HCT116 (cell line): ENCODE results near the gene GPR27.

ENCODE experiments used
- EZH2 ChIP-seq: fragments of 200-600 bp; sonication (generic); IDR thresholded peaks from 2 replicates; pipeline ENCODE4 v1.6.1; 2017; ENCODE audit warnings: antibody characterized with exemption, mixed run types
- JUND ChIP-seq: IDR thresholded peaks from 2 replicates; pipeline ENCODE4 v1.6.1; 2012
- POLR2A ChIP-seq: IDR thresholded peaks from 2 replicates; pipeline ENCODE4 v1.7.0; 2011; ENCODE audit warnings: borderline replicate concordance; ENCODE audit not compliant: insufficient read depth, insufficient read length; ENCODE audit errors: extremely low read depth
- YY1 ChIP-seq: IDR thresholded peaks from 2 replicates; pipeline ENCODE4 v1.6.1; 2011; ENCODE audit warnings: low read length, low read depth, moderate library complexity, mild to moderate bottlenecking; ENCODE audit not compliant: insufficient replicate concordance; ENCODE audit errors: extremely low read depth
- TF ChIP-seq, protein P1 (sequence below): IDR thresholded peaks from 2 replicates; pipeline ENCODE4 v1.6.1; 2012
- TF ChIP-seq, protein P2 (sequence below), 3 experiments: fragments of 200-600 bp in 1 of 3; sonication (generic) in 1 of 3; IDR thresholded peaks in 2 of 3; conservative IDR thresholded peaks in 1 of 3; 2 replicates each; pipeline ENCODE4 v1.5.1; 2012 to 2017; ENCODE audit warnings: low read depth in 2 of 3, low read length in 2 of 3, antibody characterized with exemption in 1 of 3, borderline replicate concordance in 1 of 3, control low read depth in 1 of 3, mild to moderate bottlenecking in 1 of 3, mixed read lengths in 1 of 3, mixed run types in 1 of 3, moderate library complexity in 1 of 3; ENCODE audit not compliant: insufficient read depth in 1 of 3

DNA sequence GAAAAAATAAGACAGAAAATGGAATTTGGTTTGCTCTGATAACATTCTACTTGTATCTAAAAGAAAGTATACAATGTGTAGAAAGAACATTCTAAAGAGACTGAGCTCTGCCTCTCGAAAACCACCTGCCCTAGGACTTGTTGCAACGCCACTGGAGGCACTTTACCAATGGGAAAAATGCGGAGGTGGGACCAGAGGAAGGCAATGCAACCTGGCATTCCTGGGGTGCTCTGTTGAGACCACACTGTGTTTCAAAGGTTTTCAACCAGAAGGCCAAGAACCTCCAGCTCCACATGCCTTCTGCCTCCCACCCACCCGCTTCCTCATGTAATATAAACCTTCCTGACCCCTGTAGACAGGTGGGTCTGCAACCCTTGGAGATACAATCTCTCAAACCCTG lies 26.8 kb downstream of the GPR27 start:
- TF ChIP-seq, protein P1, sequence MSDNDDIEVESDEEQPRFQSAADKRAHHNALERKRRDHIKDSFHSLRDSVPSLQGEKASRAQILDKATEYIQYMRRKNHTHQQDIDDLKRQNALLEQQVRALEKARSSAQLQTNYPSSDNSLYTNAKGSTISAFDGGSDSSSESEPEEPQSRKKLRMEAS, result no peak
- TF ChIP-seq POLR2A (no peak), EZH2 (no peak), YY1 (no peak), JUND (no peak)
- TF ChIP-seq, protein P2, sequence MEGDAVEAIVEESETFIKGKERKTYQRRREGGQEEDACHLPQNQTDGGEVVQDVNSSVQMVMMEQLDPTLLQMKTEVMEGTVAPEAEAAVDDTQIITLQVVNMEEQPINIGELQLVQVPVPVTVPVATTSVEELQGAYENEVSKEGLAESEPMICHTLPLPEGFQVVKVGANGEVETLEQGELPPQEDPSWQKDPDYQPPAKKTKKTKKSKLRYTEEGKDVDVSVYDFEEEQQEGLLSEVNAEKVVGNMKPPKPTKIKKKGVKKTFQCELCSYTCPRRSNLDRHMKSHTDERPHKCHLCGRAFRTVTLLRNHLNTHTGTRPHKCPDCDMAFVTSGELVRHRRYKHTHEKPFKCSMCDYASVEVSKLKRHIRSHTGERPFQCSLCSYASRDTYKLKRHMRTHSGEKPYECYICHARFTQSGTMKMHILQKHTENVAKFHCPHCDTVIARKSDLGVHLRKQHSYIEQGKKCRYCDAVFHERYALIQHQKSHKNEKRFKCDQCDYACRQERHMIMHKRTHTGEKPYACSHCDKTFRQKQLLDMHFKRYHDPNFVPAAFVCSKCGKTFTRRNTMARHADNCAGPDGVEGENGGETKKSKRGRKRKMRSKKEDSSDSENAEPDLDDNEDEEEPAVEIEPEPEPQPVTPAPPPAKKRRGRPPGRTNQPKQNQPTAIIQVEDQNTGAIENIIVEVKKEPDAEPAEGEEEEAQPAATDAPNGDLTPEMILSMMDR (IDR thresholded peaks at IDR 0.05 in 2 of 3, conservative IDR thresholded peaks at IDR 0.05 in 1 of 3; ENCODE audit: borderline replicate concordance in 1 of 3, insufficient read depth in 1 of 3, low read depth in 2 of 3, low read length in 2 of 3), result no peak
